MG63 (cell line): Measurements from ENCODE around the gene TOM1. TPM values are rescaled to one million over a fixed set of nuclear protein-coding genes. Genes with fewer than 3 reads are reported as not detected.
"Not testable (repeated sequence)": the region's sequence is repeated elsewhere in the genome, so short reads cannot be mapped to it uniquely, and the experiment has no call there.

Experiments used
- DNase-seq: peaks from one replicate; pipeline ENCODE4 v3.0.0-alpha.2; 2020
- H3K27me3 ChIP-seq: fragments of 250-450 bp; sonication (Bioruptor Pico); 2 replicates; pipeline ENCODE4 v1.5.1; 2020; ENCODE audit warnings: mild to moderate bottlenecking, moderate library complexity
- H3K36me3 ChIP-seq: fragments of 250-450 bp; sonication (Bioruptor Pico); 2 replicates; pipeline ENCODE4 v1.5.1; 2020; ENCODE audit warnings: mild to moderate bottlenecking, moderate library complexity
- H3K4me3 ChIP-seq: fragments of 250-450 bp; sonication (Bioruptor Pico); 2 replicates; pipeline ENCODE4 v1.5.1; 2020; ENCODE audit warnings: mild to moderate bottlenecking, moderate library complexity
- H3K9me3 ChIP-seq: fragments of 250-450 bp; sonication (Bioruptor Pico); 2 replicates; pipeline ENCODE4 v1.5.1; 2020; ENCODE audit warnings: mild to moderate bottlenecking, moderate library complexity
- total RNA-seq: library from RNA; depleted of rRNA; stranded (reverse); fragments of >200 nt; shearing (Covaris generic); gene quantifications from 2 replicates; pipeline ENCODE4 v1.2.3, GENCODE V29; 2014; ENCODE audit warnings: low replicate concordance; rRNA removed

TOM1 gene
- total RNA-seq, 1 experiment from 2014 or later: 18.1 TPM

DNA sequence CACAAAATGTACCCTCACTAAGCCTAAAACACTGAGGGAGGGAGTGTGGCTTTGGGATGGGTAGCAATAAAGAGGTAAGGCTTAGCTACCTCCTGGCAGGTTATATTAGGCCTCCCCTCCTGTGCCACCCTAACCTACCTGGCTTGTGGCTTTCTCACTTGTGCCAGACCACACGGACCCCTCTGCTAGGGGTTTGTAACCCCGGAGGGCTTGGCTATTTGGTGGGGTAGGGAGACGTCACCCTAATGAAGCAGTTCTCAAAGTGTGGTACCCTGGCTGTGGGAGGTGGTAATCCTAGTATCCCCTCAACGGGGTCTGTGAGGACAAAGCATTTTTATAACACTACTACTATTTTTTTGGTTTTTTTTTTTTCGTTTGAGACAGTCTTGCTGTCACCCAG is 91.2 kb downstream of the TOM1 start:
- Histone ChIP-seq H3K4me3 (no peak overlapping the region), H3K27me3 (no peaks in the 10 kb centered on the region), H3K36me3 (peaks cover 8% of the 10 kb centered on the region), H3K9me3 (no peaks in the 10 kb centered on the region)
- DNase-seq: no peak

DNA sequence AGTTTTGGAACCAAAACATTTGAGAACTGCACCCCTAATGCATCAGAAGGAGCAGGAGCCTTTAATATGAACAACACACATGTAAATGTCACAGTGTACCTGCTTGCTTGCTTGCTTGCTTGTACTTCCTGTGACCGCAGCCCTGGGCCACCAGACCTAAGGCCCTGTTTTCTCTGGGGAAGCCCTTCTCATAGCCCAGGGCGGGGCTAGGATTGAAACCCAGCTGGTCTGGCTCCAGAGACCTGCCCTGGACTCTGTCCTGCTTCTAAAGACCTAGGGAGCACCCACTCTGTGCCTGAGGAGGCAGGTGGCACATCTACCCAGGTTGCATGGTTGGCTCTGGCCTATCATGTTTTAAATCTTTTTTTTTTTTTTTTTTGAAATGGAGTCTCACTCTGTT is 92.7 kb downstream of the TOM1 start:
- Histone ChIP-seq H3K27me3 (no peaks in the 10 kb centered on the region), H3K9me3 (no peaks in the 10 kb centered on the region), H3K4me3 (no peak overlapping the region), H3K36me3 (peaks cover 3% of the 10 kb centered on the region)
- no peak for DNase-seq

DNA sequence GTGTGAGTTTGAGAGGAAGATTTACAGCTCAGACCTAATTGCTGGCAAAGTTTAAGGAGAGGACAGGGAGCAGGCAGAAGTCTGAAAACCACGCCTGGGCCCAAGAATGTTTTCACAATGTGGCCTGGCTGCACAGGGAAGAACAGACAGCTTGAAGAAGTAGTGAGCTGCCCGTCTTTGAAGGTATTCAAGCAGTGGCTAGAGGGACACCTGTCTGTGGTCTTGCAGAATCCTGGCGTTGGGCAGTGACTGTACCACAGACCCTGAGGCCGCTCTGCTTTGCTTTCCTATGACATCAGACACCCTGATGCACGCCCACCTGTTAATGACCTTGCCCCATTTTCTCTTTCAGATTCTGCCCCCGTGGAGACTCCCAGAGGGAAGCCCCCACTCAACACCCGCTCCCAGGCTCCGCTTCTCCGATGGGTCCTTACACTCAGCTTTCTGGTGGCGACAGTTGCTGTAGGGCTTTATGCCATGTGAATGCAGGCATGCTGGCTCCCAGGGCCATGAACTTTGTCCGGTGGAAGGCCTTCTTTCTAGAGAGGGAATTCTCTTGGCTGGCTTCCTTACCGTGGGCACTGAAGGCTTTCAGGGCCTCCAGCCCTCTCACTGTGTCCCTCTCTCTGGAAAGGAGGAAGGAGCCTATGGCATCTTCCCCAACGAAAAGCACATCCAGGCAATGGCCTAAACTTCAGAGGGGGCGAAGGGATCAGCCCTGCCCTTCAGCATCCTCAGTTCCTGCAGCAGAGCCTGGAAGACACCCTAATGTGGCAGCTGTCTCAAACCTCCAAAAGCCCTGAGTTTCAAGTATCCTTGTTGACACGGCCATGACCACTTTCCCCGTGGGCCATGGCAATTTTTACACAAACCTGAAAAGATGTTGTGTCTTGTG is 93.7 kb downstream of the TOM1 start:
- Histone ChIP-seq H3K27me3 (no peaks in the 10 kb centered on the region), H3K9me3 (no peaks in the 10 kb centered on the region), H3K36me3 (peaks cover 2% of the 10 kb centered on the region; the same call in 1 of the 2 replicates), H3K4me3 (no peak overlapping the region)
- no peak for DNase-seq

DNA sequence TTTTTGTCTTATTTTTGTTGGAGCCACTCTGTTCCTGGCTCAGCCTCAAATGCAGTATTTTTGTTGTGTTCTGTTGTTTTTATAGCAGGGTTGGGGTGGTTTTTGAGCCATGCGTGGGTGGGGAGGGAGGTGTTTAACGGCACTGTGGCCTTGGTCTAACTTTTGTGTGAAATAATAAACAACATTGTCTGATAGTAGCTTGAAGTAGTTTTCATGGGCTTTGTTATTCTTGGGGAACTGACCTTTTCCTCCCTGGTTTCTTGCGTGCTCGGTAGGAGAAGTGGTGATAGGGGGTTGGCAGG is 94.3 kb downstream of the TOM1 start:
- Histone ChIP-seq H3K4me3 (no peak overlapping the region), H3K9me3 (no peaks in the 10 kb centered on the region), H3K36me3 (peaks cover 2% of the 10 kb centered on the region; the same call in 1 of the 2 replicates), H3K27me3 (no peaks in the 10 kb centered on the region)
- no peak for DNase-seq

GRCh38 chr22:35394810-35395563 is 95.3 kb downstream of the TOM1 start:
- H3K4me3 ChIP-seq: no peak overlapping the region
- no peak for DNase-seq
- H3K27me3 ChIP-seq: no peaks in the 10 kb centered on the region
- no peaks in the 10 kb centered on the region for H3K9me3 ChIP-seq
- H3K36me3 ChIP-seq: peaks cover 2% of the 10 kb centered on the region; the same call in 1 of the 2 replicates

DNA sequence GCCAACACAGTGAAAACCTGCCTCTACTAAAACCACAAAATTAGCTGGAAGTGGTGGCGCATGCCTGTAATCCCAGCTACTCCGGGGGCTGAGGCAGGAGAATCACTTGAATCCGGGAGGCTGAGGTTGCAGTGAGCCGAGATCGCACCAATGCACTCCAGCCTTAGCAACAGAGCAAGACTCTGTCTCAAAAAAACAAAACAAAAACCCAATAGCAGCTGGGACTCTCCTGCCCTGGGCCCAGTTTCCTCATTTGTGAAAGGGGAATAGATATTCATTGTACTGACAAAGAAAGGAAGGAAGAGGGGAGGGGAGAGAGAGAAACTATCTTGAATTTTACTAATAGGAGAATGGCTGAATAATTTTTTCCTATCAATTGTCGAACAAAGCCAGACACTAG is 96.9 kb downstream of the TOM1 start:
- not testable (repeated sequence) for DNase-seq, H3K4me3 ChIP-seq, H3K36me3 ChIP-seq, H3K9me3 ChIP-seq, H3K27me3 ChIP-seq

DNA sequence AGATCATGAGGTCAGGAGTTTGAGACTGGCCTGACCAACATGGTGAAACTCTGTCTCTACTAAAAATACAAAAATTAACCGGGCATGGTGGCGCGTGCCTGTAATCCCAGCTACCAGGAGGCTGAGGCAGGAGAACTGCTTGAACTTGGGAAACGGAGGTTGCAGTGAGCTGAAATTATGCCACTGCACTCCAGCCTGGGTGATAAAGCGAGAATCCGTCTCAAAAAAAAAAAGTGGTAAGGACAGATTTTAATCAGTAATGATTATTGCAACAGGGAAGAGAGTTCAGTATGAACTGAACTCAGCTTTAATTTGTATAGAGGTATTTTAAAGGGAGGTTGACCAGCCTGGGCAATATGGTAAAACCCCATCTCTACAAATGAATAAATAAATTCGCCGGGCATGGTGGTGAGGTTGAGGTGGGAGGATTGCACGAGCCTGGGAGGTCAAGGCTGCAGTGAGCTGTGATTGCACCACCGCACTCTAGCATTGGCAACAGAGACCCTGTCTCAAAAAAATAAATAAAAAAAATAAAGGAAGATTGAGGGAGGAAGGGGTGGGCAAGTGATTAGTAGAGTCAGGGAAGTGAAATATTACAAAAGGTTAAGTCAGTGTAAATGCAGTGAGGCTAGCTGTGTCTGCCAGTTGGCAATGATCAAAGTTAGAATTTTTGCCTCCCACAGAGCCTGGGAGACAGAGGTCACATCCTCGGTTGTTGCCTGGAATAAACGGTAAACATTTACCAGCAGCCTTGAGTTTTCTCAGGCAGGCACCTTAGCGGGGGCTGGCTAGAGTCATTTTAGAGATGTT is 97.6 kb downstream of the TOM1 start:
- Histone ChIP-seq H3K27me3 (no peaks in the 10 kb centered on the region), H3K9me3 (no peaks in the 10 kb centered on the region), H3K36me3 (peaks cover 11% of the 10 kb centered on the region), H3K4me3 (no peak overlapping the region)
- DNase-seq: peak; percentile 31

Other genes with a start within 250 kb of the TOM1 start
- gene ISX, start 233.7 kb upstream of the TOM1 start, total RNA-seq: not detected in 2 replicates
- 19.8 and 39.3 TPM in 2 replicates for gene HMGXB4, start 42.4 kb upstream of the TOM1 start, total RNA-seq
- 36.1 and 66.9 TPM in 2 replicates for gene HMOX1, start 81.2 kb downstream of the TOM1 start, total RNA-seq
- gene MCM5, start 100.2 kb downstream of the TOM1 start, total RNA-seq: 72.8 and 117 TPM in 2 replicates
- 0.56 TPM in 1 of 2 replicates, not detected in the other for gene RASD2, start 240.9 kb downstream of the TOM1 start, total RNA-seq